Stimulated activated CD4-positive, alpha-beta T cell treated with anti-CD3 and anti-CD28 coated beads, Interleukin-4, amount 100 ng/mL, for 1 hour (primary cell): ENCODE measurements around the gene WDR37.

Experiments used
- DNase-seq: peaks from one replicate; pipeline ENCODE4 v3.0.0-alpha.2; 2020

Gene WDR37

DNA sequence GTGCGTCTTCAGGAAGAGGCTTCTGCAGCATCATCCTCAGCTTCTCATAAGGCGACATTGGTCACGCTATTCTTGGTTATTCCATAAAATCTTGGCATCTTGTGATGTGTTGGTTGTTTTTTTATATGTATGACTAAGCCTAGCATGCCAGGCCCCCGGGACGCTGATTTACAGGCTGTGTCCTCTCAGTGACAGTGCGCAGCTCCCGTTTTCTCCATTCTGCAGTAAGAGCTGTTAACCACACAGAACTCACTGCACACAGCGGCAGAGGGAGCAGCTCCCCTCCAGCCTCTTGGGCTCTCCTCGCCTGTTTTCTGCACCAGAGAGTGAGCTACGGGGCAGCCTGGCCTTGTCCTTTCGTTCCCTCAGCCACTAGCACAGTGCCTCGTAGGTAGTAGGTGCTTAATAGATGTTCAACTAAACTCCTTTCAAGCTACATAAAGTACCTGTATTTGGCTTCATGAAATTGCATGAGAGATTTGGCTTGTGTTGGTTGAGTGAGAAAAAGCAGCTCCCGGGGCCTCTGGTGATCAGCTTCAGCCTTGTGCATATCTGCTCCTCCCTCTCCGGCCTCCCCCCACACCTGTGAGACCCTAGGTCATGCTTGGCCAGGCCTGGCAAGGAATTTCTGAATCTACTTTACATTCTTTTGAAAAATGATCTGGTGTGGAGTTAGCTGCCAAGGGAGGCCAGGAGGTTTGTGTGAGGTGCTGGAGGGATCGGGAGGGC, 116.2 kb downstream of the WDR37 start:
- no peak for DNase-seq

DNA sequence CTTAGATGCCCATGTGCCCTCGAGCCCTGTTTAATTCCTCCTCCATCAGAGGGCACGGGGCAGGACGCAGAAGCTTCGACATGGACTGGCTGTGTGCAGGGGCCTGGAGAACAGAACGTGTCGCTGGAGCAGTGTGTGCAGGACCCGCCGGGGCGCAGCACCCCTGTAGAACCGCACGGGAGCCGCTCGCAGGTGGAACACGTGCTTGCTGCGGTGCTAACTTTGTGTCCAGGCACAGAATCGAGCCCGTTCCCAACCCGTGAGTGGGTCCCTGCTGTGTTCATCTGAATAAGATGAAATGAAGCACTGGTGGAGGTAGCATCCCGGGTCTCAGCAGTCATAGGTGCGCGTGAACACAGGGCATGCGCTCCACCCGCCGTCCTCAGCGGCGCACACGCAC, 116.9 kb downstream of the WDR37 start:
- no peak for DNase-seq

DNA sequence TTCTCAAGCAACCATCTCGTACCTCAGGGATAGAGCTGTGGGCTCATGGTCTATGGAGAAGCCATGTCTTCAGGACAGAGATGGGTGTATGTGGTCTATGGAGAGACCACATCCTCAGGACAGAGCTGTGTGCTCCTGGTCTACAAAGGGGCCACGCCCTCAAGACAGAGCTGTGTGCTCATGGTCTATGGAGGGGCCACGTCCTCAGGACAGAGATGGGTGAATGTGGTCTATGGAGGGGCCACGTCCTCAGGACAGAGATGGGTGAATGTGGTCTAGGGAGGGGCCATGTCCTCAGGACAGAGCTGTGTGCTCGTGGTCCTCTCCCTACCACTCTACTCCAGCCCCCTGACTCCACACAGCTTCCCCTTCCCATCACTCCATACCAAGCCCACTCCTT, 117.8 kb downstream of the WDR37 start:
- DNase-seq, result no peak

DNA sequence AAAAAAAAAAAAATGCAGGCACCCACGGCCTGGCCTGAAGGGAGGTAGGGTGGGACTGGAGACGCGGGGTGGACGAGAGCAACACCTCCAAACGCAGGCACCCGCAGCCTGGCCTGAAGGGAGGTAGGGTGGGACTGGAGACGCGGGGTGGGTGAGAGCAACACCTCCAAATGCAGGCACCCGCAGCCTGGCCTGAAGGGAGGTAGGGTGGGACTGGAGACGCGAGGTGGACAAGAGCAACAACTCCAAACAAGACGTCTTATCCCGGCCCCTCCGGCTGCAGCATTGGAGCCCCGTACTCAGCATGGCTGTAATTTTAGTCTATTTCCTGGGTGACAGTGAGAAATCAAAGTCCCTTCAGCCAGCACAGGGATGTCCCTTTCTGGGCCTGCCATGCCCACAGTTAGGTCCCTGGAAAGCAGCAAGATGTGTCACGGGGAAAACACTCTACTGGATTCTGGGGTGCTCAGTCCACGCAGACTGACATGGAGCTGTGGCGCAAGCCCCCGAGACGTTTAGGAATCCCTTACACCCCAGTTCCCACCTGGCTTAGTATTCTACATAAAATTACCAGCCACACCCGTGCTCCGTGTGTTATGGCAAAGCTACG, 119.9 kb downstream of the WDR37 start:
- no peak for DNase-seq

DNA sequence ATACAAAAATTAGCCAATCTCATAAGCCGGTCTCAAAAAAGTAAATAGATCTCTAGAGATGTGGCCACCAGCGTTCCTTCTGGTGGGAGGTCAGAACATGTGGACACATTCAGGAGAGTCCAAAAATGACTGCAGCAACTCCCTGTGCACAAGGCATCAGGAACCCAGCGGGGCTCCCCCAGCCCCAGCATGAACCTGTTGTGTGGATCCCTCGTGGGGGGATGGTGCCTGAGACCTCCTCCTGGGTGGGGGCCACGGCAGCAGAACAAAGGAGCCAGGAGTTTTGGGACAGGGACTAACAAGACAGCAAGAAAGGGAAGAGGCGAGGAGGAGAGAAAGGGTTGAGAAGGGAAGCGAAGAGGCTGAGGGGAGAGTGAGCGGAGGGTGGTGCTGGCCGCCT, 121.8 kb downstream of the WDR37 start:
- DNase-seq, result no peak

DNA sequence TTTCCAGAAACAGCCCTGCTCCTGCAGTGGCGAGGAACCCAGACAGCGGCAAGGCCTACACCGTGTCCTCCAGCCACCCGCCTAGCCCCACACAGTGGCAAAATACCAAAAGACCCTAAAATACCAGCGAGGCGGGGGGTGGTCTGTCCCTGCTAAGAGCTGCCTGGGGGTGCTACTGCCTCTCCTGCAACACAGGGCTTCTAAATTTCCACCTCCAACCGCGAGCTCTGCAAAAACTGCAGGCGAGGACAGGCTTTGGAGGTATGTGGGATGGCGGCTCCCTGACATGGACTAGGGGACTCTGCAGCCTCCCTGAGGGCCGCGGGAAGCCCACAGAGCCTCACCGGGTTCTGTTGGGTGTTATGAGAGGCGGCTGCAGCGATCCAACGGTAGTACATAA, 122.3 kb downstream of the WDR37 start:
- no peak for DNase-seq

DNA sequence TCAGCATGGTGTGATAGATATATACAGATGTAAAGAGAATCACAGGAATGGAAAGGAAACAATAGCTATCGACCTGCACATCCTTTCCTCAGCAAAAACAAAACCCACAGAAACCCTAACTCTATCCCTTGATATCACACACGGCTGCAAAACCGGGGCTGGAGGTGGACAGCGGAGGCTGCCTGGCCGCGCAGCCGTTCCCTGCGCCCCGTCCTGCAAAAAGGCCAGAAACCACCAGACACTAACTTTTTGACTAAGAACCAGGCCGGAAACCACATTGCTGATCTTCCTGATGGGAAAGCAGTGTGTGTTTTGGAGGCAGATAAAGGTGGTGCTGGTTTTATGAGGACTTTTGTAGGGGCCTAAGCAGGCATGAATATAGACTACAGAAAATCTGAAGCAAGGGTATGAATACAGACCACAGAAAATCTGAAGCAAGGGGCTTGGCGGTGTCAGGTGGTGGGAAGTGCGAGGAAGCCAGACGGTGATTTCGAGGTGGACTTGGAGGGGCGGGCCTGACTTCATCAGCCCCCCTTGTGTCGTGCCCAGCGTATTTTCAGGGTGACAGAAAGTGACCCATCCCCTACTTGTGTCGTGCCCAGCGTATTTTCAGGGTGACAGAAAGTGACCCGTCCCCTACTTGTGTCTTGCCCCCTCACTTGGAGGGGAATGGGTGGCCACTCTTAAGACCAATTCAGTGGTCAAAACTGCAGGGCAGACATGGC, 123.3 kb downstream of the WDR37 start:
- no peak for DNase-seq

DNA sequence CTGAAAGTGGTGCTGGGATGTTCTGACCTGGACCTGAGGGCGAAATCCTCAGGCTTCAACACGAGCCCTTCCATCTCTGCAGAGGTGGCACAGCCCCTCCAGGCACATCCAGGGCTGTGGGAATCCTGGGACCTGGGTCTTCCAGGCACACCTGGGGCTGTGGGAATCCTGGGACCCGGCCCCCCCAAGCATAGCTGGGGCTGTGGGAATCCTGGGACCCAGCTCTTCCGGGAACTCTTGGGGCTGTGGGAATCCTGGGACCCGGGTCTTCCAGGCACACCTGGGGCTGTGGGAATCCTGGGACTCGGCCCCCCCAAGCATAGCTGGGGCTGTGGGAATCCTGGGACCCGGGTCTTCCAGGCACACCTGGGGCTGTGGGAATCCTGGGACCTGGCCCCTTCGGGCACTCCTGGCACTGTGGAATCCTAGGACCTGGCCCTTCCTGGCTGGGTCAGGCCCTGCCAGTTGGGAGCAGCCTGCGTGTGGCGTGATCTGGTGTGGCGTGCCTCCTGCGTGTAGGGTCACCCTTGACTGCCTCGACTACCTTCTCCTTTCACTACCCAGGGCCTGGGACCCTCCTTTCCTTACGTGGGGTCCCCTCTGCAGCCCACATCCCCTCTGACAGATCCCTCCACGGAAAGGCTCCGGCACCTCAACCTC, 124.0 kb downstream of the WDR37 start:
- DNase-seq, result no peak

DNA sequence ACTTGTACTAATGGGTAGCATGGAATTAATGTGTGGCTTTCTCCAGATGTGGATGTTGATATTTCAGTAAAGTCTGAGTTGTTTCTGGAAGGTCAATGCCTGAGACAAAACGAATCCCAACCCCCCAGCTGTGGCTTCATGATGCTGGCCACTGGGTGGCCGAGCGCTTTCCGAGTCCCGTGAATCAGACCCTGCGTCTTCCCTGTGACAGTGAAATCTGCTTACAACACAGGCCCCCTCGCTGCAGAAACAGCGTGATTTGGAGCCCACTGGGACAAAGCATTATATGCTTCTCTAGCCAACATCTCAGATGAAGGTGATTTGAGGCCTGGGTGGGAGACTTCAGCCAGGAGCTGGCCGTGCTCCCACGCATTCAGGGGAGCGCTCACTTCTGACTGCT, 124.7 kb downstream of the WDR37 start:
- no peak for DNase-seq
